ENCODE measurements around the gene MICAL3. TPM values are rescaled to one million over a fixed set of nuclear protein-coding genes. Genes with fewer than 3 reads are reported as not detected.

Gene MICAL3
- polyA plus RNA-seq, 3 donors, result 0.23 to 0.84 TPM; not detected in 1

DNA sequence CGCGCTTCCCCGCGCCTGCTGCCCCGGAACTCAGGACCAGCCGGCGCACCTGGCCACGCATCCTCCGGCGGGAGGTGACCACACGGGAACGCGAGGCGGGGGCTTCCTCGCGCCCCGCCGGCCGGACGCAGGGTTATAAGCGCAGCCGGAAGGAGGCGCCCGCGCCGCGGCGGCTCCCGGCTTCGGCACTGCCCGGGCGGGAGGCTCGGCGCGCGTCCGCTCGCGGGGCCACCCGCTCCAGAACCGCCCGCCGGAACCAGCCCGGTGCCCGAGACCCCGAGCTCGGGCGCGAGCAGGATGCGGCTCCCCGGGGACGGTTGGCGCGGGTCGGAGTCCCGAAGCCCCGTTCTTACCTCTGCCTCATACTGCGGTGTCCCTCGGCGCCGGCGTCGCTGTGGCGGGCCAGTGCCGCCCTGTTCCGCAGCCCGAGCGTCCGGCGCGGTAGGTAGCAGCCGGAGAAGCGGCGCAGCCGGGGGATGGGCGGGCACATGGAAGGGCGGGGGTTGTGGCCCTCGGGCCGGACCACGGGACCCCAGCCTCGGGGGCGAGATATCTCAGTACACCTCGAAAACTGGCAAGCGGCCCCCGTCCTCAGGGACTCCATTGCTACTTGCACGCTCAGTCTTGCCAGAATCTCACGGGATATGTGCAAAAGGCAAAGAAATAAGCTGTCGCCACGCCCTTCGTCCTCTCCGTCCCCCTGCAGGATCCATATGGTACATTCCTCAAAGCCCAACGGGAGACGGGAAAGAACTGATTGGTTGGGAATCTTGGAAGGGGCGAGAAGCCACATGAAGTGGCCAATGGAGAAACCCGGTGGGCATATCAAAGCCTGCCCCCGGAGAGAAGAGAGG lies 23.1 kb downstream of the MICAL3 start:
- no peaks in the 10 kb centered on the region for H3K79me2 ChIP-seq (ENCODE audit: insufficient read depth, low read length)
- H3K9me3 ChIP-seq (replicated peaks in 1 of 2; ENCODE audit: control insufficient read depth in 1 of 2, insufficient read depth in 1 of 2, low read length in 2 of 2), result no peaks in the 10 kb centered on the region
- peaks cover 10 to 19% of the 10 kb centered on the region in 2 donors for H3K4me1 ChIP-seq (ENCODE audit: control insufficient read depth in 1 of 2, insufficient read depth in 2 of 2, low read length in 2 of 2)
- WGBS (ENCODE audit: insufficient coverage), result under 1% methylated on average over 89 of the region's 96 CpGs
- H3K9ac ChIP-seq (ENCODE audit: insufficient read depth, low read length, poor library complexity, severe bottlenecking), result peak overlapping the region; percentile 50
- no peaks in the 10 kb centered on the region for H4K20me1 ChIP-seq (ENCODE audit: insufficient read depth, low read length)
- peak overlapping the region in 1 of 2 donors; percentile 36 for H3K27ac ChIP-seq (ENCODE audit: low read depth in 1 of 2, low read length in 2 of 2)
- no peaks in the 10 kb centered on the region for H3K36me3 Mint-ChIP-seq
- H3K27ac Mint-ChIP-seq, result peak overlapping the region in 5 of 7 donors; percentile 69 to 91 (median 75)
- peaks cover 24% of the 10 kb centered on the region for H3K4me1 Mint-ChIP-seq
- H3K4me3 Mint-ChIP-seq, result peak overlapping the region; percentile 82 to 96
- TF ChIP-seq, protein P1, sequence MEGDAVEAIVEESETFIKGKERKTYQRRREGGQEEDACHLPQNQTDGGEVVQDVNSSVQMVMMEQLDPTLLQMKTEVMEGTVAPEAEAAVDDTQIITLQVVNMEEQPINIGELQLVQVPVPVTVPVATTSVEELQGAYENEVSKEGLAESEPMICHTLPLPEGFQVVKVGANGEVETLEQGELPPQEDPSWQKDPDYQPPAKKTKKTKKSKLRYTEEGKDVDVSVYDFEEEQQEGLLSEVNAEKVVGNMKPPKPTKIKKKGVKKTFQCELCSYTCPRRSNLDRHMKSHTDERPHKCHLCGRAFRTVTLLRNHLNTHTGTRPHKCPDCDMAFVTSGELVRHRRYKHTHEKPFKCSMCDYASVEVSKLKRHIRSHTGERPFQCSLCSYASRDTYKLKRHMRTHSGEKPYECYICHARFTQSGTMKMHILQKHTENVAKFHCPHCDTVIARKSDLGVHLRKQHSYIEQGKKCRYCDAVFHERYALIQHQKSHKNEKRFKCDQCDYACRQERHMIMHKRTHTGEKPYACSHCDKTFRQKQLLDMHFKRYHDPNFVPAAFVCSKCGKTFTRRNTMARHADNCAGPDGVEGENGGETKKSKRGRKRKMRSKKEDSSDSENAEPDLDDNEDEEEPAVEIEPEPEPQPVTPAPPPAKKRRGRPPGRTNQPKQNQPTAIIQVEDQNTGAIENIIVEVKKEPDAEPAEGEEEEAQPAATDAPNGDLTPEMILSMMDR (IDR thresholded peaks at IDR 0.05), result peak; percentile 52
- peak overlapping the region; percentile 87 for H2AFZ ChIP-seq (ENCODE audit: insufficient read depth, low read depth, low read length, poor library complexity, severe bottlenecking)
- peaks cover 0 to 21% of the 10 kb centered on the region in 2 donors for H3K27me3 ChIP-seq (ENCODE audit: control insufficient read depth in 2 of 2, insufficient read depth in 2 of 2, low read length in 2 of 2)
- peaks cover 0 to 8% (median 2%) of the 10 kb centered on the region in 7 donors for H3K9me3 Mint-ChIP-seq
- H3K4me2 ChIP-seq (replicated peaks; ENCODE audit: extremely low read depth, low read length, poor library complexity, severe bottlenecking), result peak overlapping the region; percentile 85
- H3K4me3 ChIP-seq (replicated peaks in 1 of 3; ENCODE audit: low read depth in 2 of 3, low read length in 3 of 3), result peak overlapping the region; percentile 42 to 81 (median 62)
- intact Hi-C loops (cut with micrococcal nuclease), result no loop called here
- no peaks in the 10 kb centered on the region for H3K36me3 ChIP-seq (replicated peaks in 1 of 2; ENCODE audit: control insufficient read depth in 1 of 2, insufficient read depth in 2 of 2, low read length in 2 of 2)
- H3K27me3 Mint-ChIP-seq (ENCODE audit: low read depth in 3 of 3), result peaks cover 18 to 44% (median 37%) of the 10 kb centered on the region in 3 donors
- peak; percentile 33 to 47 (median 34) for DNase-seq

DNA sequence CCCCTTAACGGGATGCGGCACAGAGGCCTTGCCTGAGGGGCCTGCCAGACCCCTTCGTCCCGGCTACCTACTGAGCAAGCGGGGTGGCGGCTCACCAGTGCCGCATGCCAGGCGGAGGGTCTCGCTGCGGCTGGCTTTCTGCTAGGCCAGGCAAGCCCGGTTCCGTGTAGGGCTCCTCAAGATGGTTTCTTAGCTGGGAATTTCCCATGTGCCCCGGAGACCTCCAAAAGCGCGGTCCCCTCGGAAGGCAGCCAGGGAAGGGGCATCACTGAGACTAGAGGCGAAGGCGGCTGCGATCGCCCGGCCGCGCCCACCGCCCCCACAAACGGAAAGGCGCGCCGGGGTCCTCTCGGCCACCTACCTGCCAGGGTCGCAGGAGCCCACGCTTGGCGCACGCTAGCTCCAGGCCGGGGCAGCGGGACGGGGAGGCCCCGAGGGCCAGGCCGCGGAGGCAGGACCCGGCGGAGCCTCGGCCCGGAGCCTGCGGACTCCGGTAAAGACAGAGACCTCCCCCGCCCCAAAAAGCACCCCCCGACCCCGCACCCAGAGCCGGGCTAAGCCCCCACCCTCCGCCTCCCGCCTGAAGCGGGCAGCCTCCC lies 23.8 kb downstream of the MICAL3 start:
- peak overlapping the region in 1 of 7 donors; percentile 1 for H3K27ac Mint-ChIP-seq
- no peaks in the 10 kb centered on the region for H3K36me3 ChIP-seq (replicated peaks in 1 of 2; ENCODE audit: control insufficient read depth in 1 of 2, insufficient read depth in 2 of 2, low read length in 2 of 2)
- peak overlapping the region; percentile 8 to 81 (median 62) for H3K4me3 ChIP-seq (replicated peaks in 1 of 3; ENCODE audit: low read depth in 2 of 3, low read length in 3 of 3)
- WGBS (ENCODE audit: insufficient coverage), result 1% methylated on average over 50 of the region's 52 CpGs
- H4K20me1 ChIP-seq (ENCODE audit: insufficient read depth, low read length), result no peaks in the 10 kb centered on the region
- TF ChIP-seq, protein P1 (IDR thresholded peaks at IDR 0.05), result no peak
- no peaks in the 10 kb centered on the region for H3K9me3 ChIP-seq (replicated peaks in 1 of 2; ENCODE audit: control insufficient read depth in 1 of 2, insufficient read depth in 1 of 2, low read length in 2 of 2)
- DNase-seq, result no peak
- H3K27me3 Mint-ChIP-seq (ENCODE audit: low read depth in 3 of 3), result peaks cover 18 to 44% (median 39%) of the 10 kb centered on the region in 3 donors
- H3K79me2 ChIP-seq (ENCODE audit: insufficient read depth, low read length), result no peaks in the 10 kb centered on the region
- H3K9me3 Mint-ChIP-seq, result peaks cover 0 to 8% (median 2%) of the 10 kb centered on the region in 7 donors
- intact Hi-C loops (cut with micrococcal nuclease), result no loop called here
- H3K4me2 ChIP-seq (replicated peaks; ENCODE audit: extremely low read depth, low read length, poor library complexity, severe bottlenecking), result peak overlapping the region; percentile 85
- peak overlapping the region; percentile 50 for H3K9ac ChIP-seq (ENCODE audit: insufficient read depth, low read length, poor library complexity, severe bottlenecking)
- H3K27me3 ChIP-seq (ENCODE audit: control insufficient read depth in 2 of 2, insufficient read depth in 2 of 2, low read length in 2 of 2), result peaks cover 0 to 21% of the 10 kb centered on the region in 2 donors
- peak overlapping the region; percentile 53 to 82 for H3K4me3 Mint-ChIP-seq
- peak overlapping the region; percentile 87 for H2AFZ ChIP-seq (ENCODE audit: insufficient read depth, low read depth, low read length, poor library complexity, severe bottlenecking)
- H3K36me3 Mint-ChIP-seq, result no peaks in the 10 kb centered on the region
- peaks cover 24% of the 10 kb centered on the region for H3K4me1 Mint-ChIP-seq
- peaks cover 10 to 19% of the 10 kb centered on the region in 2 donors for H3K4me1 ChIP-seq (ENCODE audit: control insufficient read depth in 1 of 2, insufficient read depth in 2 of 2, low read length in 2 of 2)
- no peak overlapping the region for H3K27ac ChIP-seq (ENCODE audit: low read depth in 1 of 2, low read length in 2 of 2)

Measured in CD14-positive monocyte (primary cell).